B cell (primary cell): ENCODE results near the gene SLC1A5. TPM values are rescaled to one million over a fixed set of nuclear protein-coding genes. Genes with fewer than 3 reads are reported as not detected.

Source experiments
- ATAC-seq: fragments of 200-7000 bp; cut with Tn5 transposase; one replicate; pipeline ENCODE4 v1.10.0; 2021; ENCODE audit warnings: low read depth, mild to moderate bottlenecking, moderate number of reproducible peaks, moderate library complexity
- CTCF ChIA-PET: fragments of 350-600 bp; sonication (Branson Sonifier 250); formaldehyde crosslinking; loops from one replicate; lab custom pipeline; 2021; ENCODE audit warnings: antibody characterized with exemption, inconsistent platforms; lab: Charles Lee
- POLR2A ChIA-PET: fragments of 350-600 bp; sonication (Branson Sonifier 250); formaldehyde crosslinking; loops from one replicate; lab custom pipeline; 2021; ENCODE audit warnings: antibody characterized with exemption; lab: Charles Lee
- DNase-seq: peaks from one replicate; pipeline ENCODE4 v3.0.0; 2013
- H2AFZ ChIP-seq: 2 replicates; pipeline ENCODE4 v1.6.1; 2012; ENCODE audit warnings: mild to moderate bottlenecking, low read depth, low read length; ENCODE audit not compliant: insufficient read depth, poor library complexity, severe bottlenecking
- H3K27ac ChIP-seq, 2 donors: 1 replicate in 1 of 2; 2 replicates in 1 of 2; pipeline ENCODE4 v1.5.1; 2012 to 2013; ENCODE audit warnings: low read length in 2 of 2, mild to moderate bottlenecking in 2 of 2, moderate library complexity in 1 of 2
- H3K27me3 ChIP-seq, 4 experiments: fragments of 200-600 bp in 1 of 4; sonication (generic) in 1 of 4; replicated peaks in 1 of 4; 1 replicate in 2 of 4; 2 replicates in 2 of 4; pipeline versions ENCODE4 v1.6.1 to v1.7.0; 2013 to 2016; ENCODE audit warnings: low read length in 3 of 4, mild to moderate bottlenecking in 2 of 4, mixed read lengths in 1 of 4, moderate library complexity in 1 of 4; ENCODE audit not compliant: insufficient read depth in 4 of 4, control insufficient read depth in 3 of 4; ENCODE audit errors: control extremely low read depth in 1 of 4
- H3K36me3 ChIP-seq, 2 experiments: replicated peaks in 1 of 2; 1 replicate in 1 of 2; 2 replicates in 1 of 2; pipeline versions ENCODE4 v1.6.1 to v1.7.1; 2013; ENCODE audit warnings: low read length in 1 of 2; ENCODE audit not compliant: insufficient read depth in 2 of 2, control insufficient read depth in 1 of 2; ENCODE audit errors: control extremely low read depth in 1 of 2, extremely low read depth in 1 of 2
- H3K4me1 ChIP-seq, 2 donors: fragments of 200-600 bp in 1 of 2; sonication (generic) in 1 of 2; 1 replicate in 1 of 2; 2 replicates in 1 of 2; pipeline versions ENCODE4 v1.5.1 to v1.6.1; 2013 to 2017; ENCODE audit warnings: low read length in 2 of 2; ENCODE audit not compliant: control insufficient read depth in 2 of 2, insufficient read depth in 2 of 2
- H3K4me2 ChIP-seq: replicated peaks from 2 replicates; pipeline ENCODE3; 2012; ENCODE audit warnings: mild to moderate bottlenecking, low read depth, low read length; ENCODE audit not compliant: poor library complexity, severe bottlenecking
- H3K4me3 ChIP-seq, 5 experiments: fragments of 200-600 bp in 1 of 5; sonication (generic) in 1 of 5; 1 replicate in 3 of 5; 2 replicates in 2 of 5; pipeline versions ENCODE4 v1.5.1 to v1.7.0; 2011 to 2016; ENCODE audit warnings: low read length in 4 of 5, mild to moderate bottlenecking in 4 of 5, low read depth in 2 of 5, control low read depth in 1 of 5, moderate library complexity in 1 of 5; ENCODE audit not compliant: insufficient read depth in 1 of 5; ENCODE audit errors: control extremely low read depth in 1 of 5, extremely low read depth in 1 of 5
- H3K79me2 ChIP-seq: fragments of 200-600 bp; sonication (generic); one replicate; pipeline ENCODE4 v1.6.0; 2016; ENCODE audit warnings: low read length; ENCODE audit not compliant: control insufficient read depth, insufficient read depth
- H3K9ac ChIP-seq: fragments of 200-600 bp; sonication (generic); 2 replicates; pipeline ENCODE4 v1.6.1; 2017; ENCODE audit warnings: mild to moderate bottlenecking, low read length, moderate library complexity
- H3K9me3 ChIP-seq, 3 donors: one replicate each; pipeline versions ENCODE4 v1.6.1 to v1.7.1; 2013; ENCODE audit warnings: low read length in 2 of 3; ENCODE audit not compliant: control insufficient read depth in 2 of 3, insufficient read depth in 1 of 3; ENCODE audit errors: control extremely low read depth in 1 of 3
- H4K20me1 ChIP-seq: 2 replicates; pipeline ENCODE4 v1.6.0; 2012; ENCODE audit warnings: mild to moderate bottlenecking, low read length; ENCODE audit not compliant: insufficient read depth, control insufficient read depth, poor library complexity, severe bottlenecking
- H3K27ac Mint-ChIP-seq: one replicate; pipeline ENCODE4 v1.8.0; 2021; ENCODE audit warnings: mixed read lengths
- H3K27me3 Mint-ChIP-seq: one replicate; pipeline ENCODE4 v1.8.0; 2021; ENCODE audit warnings: mixed read lengths
- H3K4me1 Mint-ChIP-seq: one replicate; pipeline ENCODE4 v1.8.0; 2021; ENCODE audit warnings: mixed read lengths
- H3K4me3 Mint-ChIP-seq: one replicate; pipeline ENCODE4 v1.8.0; 2021; ENCODE audit warnings: mixed read lengths
- H3K9me3 Mint-ChIP-seq: one replicate; pipeline ENCODE4 v1.8.0; 2022; ENCODE audit warnings: mixed read lengths; ENCODE audit not compliant: insufficient read depth
- EZH2 ChIP-seq: IDR thresholded peaks from 2 replicates; pipeline ENCODE4 v1.6.1; 2012; ENCODE audit warnings: borderline replicate concordance, low read depth, mild to moderate bottlenecking, moderate library complexity, low read length; ENCODE audit not compliant: insufficient read depth, poor library complexity, severe bottlenecking
- WGBS: methylation state at CpG from one replicate; pipeline ENCODE4 v1.1.5; 2013; ENCODE audit warnings: missing lambda C conversion rate; ENCODE audit not compliant: insufficient coverage; 5-methylcytosine and 5-hydroxymethylcytosine counted together
- intact Hi-C: fragments of 100-400 bp; cut with micrococcal nuclease; formaldehyde crosslinking; loops from one replicate; pipeline ENCODE4 v1.10.0; 2022
- polyA plus RNA-seq: library from polyadenylated mRNA; depleted of rRNA; stranded (reverse); fragments of >200 nt; gene quantifications from 2 replicates; pipeline ENCODE4 v1.2.3, GENCODE V29; 2012
- total RNA-seq, 2 donors: library from RNA; stranded (reverse); fragments of 120-200 nt in 1 of 2; gene quantifications; 1 replicate in 1 of 2; 2 replicates in 1 of 2; pipeline versions ENCODE4 v1.2.3 to v1.2.4, GENCODE V29; 2013 to 2022
- TF ChIP-seq, protein P1 (sequence below): fragments of 200-600 bp; IDR thresholded peaks from one replicate; pipeline ENCODE4 v1.8.0; 2022; ENCODE audit warnings: antibody characterized with exemption, mild to moderate bottlenecking

SLC1A5 gene
- total and polyA plus RNA-seq, 2 donors (not counting 1 experiment from before 2014, with no cell fraction given): 19.0 to 37.3 TPM

DNA sequence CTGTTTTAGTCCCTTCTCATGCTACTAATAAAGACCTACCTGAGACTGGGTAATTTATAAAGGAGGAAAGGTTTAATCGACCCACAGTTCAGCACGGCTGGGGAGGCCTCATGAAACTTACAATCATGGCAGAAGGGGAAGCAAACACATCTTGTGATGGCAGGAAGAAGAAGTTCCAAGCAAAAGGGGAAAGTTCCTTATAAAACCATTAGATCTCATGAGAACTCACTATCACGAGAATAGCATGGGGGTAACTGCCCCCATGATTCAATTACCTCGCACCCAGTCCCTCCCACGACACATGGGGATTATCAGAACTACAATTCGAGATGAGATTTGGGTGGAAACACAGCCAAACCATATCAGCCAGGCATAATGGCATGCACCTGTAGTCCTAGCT lies 29.2 kb downstream of the SLC1A5 start:
- ChIA-PET POLR2A (no interaction called here), CTCF (interaction anchor here (0.7 to 8.2 kb wide), 4 partner anchors 8 to 364 kb away, joined by 3 to 245 read pairs (median 14); no protein-coding TSS in a partner anchor)
- Histone ChIP-seq H3K27me3 (no peaks in the 10 kb centered on the region), H3K4me3 (no peak overlapping the region), H2AFZ (no peak overlapping the region), H3K4me2 (no peak overlapping the region), H3K79me2 (peaks cover 8% of the 10 kb centered on the region), H3K36me3 (no peaks in the 10 kb centered on the region), H3K4me1 (peaks cover 0 to 5% of the 10 kb centered on the region in 2 donors), H3K27ac (no peak overlapping the region), H3K9ac (no peak overlapping the region), H4K20me1 (peaks cover 16% of the 10 kb centered on the region), H3K9me3 (no peaks in the 10 kb centered on the region)
- Mint-ChIP-seq H3K4me1 (peaks cover 2% of the 10 kb centered on the region), H3K27me3 (no peaks in the 10 kb centered on the region), H3K9me3 (no peaks in the 10 kb centered on the region), H3K4me3 (no peak overlapping the region), H3K27ac (no peak overlapping the region)
- 94% methylated on average over 3 of the region's 6 CpGs for WGBS
- intact Hi-C loops: no loop called here
- no peak for ATAC-seq
- DNase-seq: no peak
- TF ChIP-seq EZH2: no peak
- TF ChIP-seq, protein P1, sequence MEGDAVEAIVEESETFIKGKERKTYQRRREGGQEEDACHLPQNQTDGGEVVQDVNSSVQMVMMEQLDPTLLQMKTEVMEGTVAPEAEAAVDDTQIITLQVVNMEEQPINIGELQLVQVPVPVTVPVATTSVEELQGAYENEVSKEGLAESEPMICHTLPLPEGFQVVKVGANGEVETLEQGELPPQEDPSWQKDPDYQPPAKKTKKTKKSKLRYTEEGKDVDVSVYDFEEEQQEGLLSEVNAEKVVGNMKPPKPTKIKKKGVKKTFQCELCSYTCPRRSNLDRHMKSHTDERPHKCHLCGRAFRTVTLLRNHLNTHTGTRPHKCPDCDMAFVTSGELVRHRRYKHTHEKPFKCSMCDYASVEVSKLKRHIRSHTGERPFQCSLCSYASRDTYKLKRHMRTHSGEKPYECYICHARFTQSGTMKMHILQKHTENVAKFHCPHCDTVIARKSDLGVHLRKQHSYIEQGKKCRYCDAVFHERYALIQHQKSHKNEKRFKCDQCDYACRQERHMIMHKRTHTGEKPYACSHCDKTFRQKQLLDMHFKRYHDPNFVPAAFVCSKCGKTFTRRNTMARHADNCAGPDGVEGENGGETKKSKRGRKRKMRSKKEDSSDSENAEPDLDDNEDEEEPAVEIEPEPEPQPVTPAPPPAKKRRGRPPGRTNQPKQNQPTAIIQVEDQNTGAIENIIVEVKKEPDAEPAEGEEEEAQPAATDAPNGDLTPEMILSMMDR: no peak

DNA sequence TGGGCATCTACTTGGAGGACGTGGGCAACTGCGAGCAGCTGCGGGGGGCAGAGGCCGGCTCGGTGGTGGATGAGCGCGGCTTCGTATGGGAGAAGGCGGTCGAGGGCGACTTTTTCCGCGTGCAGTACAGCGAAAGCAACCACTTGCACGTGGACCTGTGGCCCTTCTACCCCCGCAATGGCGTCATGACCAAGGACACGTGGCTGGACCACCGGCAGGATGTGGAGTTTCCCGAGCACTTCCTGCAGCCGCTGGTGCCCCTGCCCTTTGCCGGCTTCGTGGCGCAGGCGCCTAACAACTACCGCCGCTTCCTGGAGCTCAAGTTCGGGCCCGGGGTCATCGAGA lies 31.9 kb downstream of the SLC1A5 start:
- Histone ChIP-seq H3K79me2 (peaks cover 8% of the 10 kb centered on the region), H3K36me3 (no peaks in the 10 kb centered on the region), H3K4me1 (peaks cover 0 to 7% of the 10 kb centered on the region in 2 donors), H3K27me3 (no peaks in the 10 kb centered on the region), H2AFZ (no peak overlapping the region), H4K20me1 (peaks cover 16% of the 10 kb centered on the region), H3K4me2 (no peak overlapping the region), H3K4me3 (no peak overlapping the region), H3K9me3 (no peaks in the 10 kb centered on the region), H3K27ac (no peak overlapping the region), H3K9ac (no peak overlapping the region)
- Mint-ChIP-seq H3K4me1 (peaks cover 8% of the 10 kb centered on the region), H3K27me3 (no peaks in the 10 kb centered on the region), H3K9me3 (no peaks in the 10 kb centered on the region), H3K4me3 (no peak overlapping the region), H3K27ac (no peak overlapping the region)
- DNase-seq (no peak), ATAC-seq (no peak)
- CTCF ChIA-PET: interaction anchor here (0.7 to 8.2 kb wide), 7 partner anchors 10 to 129 kb away, joined by 3 to 245 read pairs (median 6); no protein-coding TSS in a partner anchor
- POLR2A ChIA-PET: no interaction called here
- intact Hi-C loops: loop anchor here (2.0 kb wide), 1 partner anchor 68 kb away; no protein-coding TSS in a partner anchor
- WGBS: 81% methylated on average over 30 of the region's 30 CpGs
- no peak for TF ChIP-seq EZH2
- TF ChIP-seq, protein P1: no peak
